Activated CD8-positive, alpha-beta T cell treated with anti-CD3 and anti-CD28 coated beads, Interleukin-2, amount 10 ng/mL, durations not matched to agents 7 days and 5 days (primary cell): ENCODE results near the gene OR5H1. TPM values are rescaled to one million over a fixed set of nuclear protein-coding genes. Genes with fewer than 3 reads are reported as not detected.
"Not testable (repeated sequence)": the region's sequence is repeated elsewhere in the genome, so short reads cannot be mapped to it uniquely, and the experiment has no call there.

Experiments
- ATAC-seq: fragments of 150-1000 bp; cut with Tn5 transposase; one replicate; pipeline ENCODE4 v1.10.0; 2021; ENCODE audit warnings: moderate library complexity
- CTCF ChIA-PET: fragments of 350-600 bp; sonication (Branson Sonifier 250); formaldehyde crosslinking; loops from one replicate; lab custom pipeline; 2021; ENCODE audit warnings: antibody characterized with exemption; lab: Charles Lee
- POLR2A ChIA-PET: fragments of 350-600 bp; sonication (Branson Sonifier 250); formaldehyde crosslinking; loops from one replicate; lab custom pipeline; 2021; ENCODE audit warnings: antibody characterized with exemption; lab: Charles Lee
- DNase-seq: peaks from one replicate; pipeline ENCODE4 v3.0.0-alpha.2; 2020
- H3K27ac Mint-ChIP-seq: one replicate; pipeline ENCODE4 v1.8.0; 2021; ENCODE audit warnings: mild to moderate bottlenecking, mixed read lengths
- H3K27me3 Mint-ChIP-seq: one replicate; pipeline ENCODE4 v1.8.0; 2021; ENCODE audit warnings: low read depth, mixed read lengths
- H3K36me3 Mint-ChIP-seq: one replicate; pipeline ENCODE4 v1.8.0; 2021; ENCODE audit warnings: low read depth, mixed read lengths
- H3K4me1 Mint-ChIP-seq: one replicate; pipeline ENCODE4 v1.8.0; 2021; ENCODE audit warnings: low read depth, mixed read lengths
- H3K4me3 Mint-ChIP-seq: one replicate; pipeline ENCODE4 v1.8.0; 2021; ENCODE audit warnings: mild to moderate bottlenecking, mixed read lengths
- H3K9me3 Mint-ChIP-seq: one replicate; pipeline ENCODE4 v1.8.0; 2022; ENCODE audit warnings: mixed read lengths; ENCODE audit not compliant: insufficient read depth
- total RNA-seq, 2 experiments: library from RNA; stranded (reverse); gene quantifications; one replicate each; pipeline ENCODE4 v1.2.3, GENCODE V29; 2021

The OR5H1 gene
- total RNA-seq, 2 experiments from 2014 or later: not detected

DNA sequence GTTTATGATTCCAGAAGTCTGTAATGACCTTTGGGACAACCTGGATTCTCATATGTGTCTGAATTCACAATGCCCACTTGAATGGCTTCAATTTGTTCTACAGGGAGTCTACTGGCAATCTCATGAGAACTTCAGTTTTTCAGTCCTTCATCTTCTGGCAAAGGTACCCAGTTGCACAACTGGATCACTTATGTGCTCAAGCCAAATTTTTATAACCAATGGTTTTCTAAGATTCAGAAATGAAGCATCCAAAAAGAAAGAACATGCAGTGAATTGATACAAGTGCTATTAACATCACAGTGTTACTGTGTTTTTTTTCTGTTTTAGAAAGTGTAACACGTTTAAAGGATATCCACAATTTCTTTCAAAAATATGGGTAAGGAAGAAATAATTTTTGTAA lies 16.7 kb downstream of the OR5H1 start, which contains the start of gene OR5H14:
Gene OR5H14, plus strand, starts transcription at position 301 of the 400 bp plus-strand sequence. CDS start 1,907 bp downstream, outside the sequence.
- no peaks in the 10 kb centered on the region for H3K36me3 Mint-ChIP-seq
- POLR2A ChIA-PET: no interaction called here
- DNase-seq (no peak), ATAC-seq (no peak)
- no peaks in the 10 kb centered on the region for H3K4me1 Mint-ChIP-seq
- H3K27me3 Mint-ChIP-seq: no peaks in the 10 kb centered on the region
- no peak within 1 kb of the TSS for H3K4me3 Mint-ChIP-seq
- CTCF ChIA-PET: no interaction called here
- no peak within 1 kb of the TSS for H3K27ac Mint-ChIP-seq
- H3K9me3 Mint-ChIP-seq: no peaks in the 10 kb centered on the region

DNA sequence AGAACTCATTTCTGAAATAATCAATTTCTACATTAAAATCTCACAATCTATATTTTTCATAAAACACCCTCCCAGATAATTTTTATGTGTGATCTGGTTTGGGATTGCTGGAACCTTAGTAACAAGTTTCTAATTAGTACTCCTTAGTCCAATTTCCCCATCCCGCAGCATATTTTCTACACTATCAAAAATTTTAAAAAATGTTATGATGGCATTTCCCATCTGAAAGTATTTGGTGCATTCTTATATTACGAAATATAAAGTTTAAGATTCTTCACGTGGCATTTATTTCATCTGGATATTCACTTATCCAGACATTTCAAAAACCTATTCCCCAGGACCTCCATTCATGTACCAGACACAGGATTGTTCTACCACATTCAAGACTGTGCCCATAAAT lies 18.2 kb downstream of the OR5H1 start:
- H3K4me3 Mint-ChIP-seq: no peak overlapping the region
- no peaks in the 10 kb centered on the region for H3K9me3 Mint-ChIP-seq
- ChIA-PET CTCF (no interaction called here), POLR2A (no interaction called here)
- ATAC-seq (no peak), DNase-seq (no peak)
- H3K27me3 Mint-ChIP-seq: no peaks in the 10 kb centered on the region
- no peaks in the 10 kb centered on the region for H3K36me3 Mint-ChIP-seq
- no peaks in the 10 kb centered on the region for H3K4me1 Mint-ChIP-seq
- H3K27ac Mint-ChIP-seq: no peak overlapping the region

DNA sequence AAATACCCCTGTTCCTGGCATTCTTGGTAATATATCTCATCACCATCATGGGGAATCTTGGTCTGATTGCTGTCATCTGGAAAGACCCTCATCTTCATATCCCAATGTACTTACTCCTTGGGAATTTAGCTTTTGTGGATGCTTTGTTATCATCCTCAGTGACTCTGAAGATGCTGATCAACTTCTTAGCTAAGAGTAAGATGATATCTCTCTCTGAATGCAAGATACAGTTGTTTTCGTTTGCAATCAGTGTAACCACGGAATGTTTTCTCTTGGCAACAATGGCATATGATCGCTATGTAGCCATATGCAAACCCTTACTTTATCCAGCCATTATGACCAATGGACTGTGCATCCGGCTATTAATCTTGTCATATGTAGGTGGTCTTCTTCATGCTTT lies 18.9 kb downstream of the OR5H1 start:
- H3K9me3 Mint-ChIP-seq, H3K4me1 Mint-ChIP-seq, H3K27me3 Mint-ChIP-seq, POLR2A ChIA-PET, H3K27ac Mint-ChIP-seq, H3K4me3 Mint-ChIP-seq, H3K36me3 Mint-ChIP-seq, DNase-seq, CTCF ChIA-PET, ATAC-seq: not testable (repeated sequence)

DNA sequence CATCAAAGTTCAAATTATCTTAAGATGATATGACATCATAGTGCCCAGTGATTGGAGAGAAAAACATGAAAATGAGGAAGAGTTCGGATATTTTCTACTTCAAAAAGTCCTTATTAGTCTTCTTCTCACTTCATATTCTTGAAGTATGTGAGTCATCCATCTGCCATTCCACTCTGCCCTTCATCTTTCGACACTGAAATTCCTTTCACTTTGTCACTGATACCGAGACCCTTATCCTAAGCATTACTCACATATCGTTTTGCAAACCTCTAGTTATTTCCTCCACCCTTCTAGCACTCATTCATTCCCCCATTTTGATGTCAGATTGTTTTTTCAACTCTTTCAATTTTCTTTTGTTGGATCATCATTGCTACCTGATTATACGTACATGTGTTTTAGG lies 20.7 kb downstream of the OR5H1 start:
- no peaks in the 10 kb centered on the region for H3K4me1 Mint-ChIP-seq
- H3K27me3 Mint-ChIP-seq: no peaks in the 10 kb centered on the region
- H3K9me3 Mint-ChIP-seq: no peaks in the 10 kb centered on the region
- ChIA-PET CTCF (no interaction called here), POLR2A (no interaction called here)
- no peak overlapping the region for H3K27ac Mint-ChIP-seq
- DNase-seq (no peak), ATAC-seq (no peak)
- no peak overlapping the region for H3K4me3 Mint-ChIP-seq
- H3K36me3 Mint-ChIP-seq: no peaks in the 10 kb centered on the region

DNA sequence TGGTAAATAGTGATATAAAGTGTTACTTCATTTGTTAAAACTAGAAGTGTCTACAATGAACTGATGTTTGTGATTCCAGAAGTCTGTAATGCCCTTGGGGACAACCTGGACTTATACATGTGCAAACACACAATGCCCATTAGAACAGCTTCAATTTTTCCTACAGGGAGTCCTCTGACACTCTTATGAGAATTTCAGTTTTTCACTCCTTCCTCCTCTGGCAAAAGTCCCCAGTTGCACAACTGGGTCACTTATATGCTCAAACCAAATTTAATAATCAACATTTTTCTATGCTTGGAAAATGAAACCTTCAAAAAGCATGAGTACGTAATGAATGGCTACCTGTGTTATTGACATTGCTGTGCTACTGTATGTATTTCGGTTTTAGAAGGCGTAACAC lies 35.9 kb downstream of the OR5H1 start, which contains the start of gene OR5H15:
Gene OR5H15, plus strand, starts transcription at position 301 of the 400 bp plus-strand sequence. CDS start 2,004 bp downstream, outside the sequence.
- Mint-ChIP-seq H3K27me3 (no peaks in the 10 kb centered on the region), H3K36me3 (no peaks in the 10 kb centered on the region)

DNA sequence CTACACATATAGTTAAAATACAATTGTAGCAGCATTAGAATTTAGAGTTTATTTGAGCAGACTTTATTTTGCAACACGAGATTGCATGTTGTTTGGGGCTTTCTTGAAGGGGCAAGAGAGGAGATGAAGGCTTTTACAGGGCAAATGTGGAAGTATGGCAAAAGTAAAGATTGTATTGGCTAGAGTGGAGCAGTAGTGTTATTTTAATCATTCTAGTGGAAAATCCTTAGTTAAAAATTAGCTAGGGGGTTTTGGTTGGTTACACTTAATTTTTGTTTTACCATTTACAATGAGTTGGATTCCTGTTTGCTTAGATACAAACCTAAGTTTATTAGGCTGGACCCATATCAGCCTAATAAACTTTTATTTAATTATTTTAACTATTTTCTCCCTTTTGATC lies 40.5 kb downstream of the OR5H1 start:
- ChIA-PET POLR2A (no interaction called here), CTCF (no interaction called here)
- no peak overlapping the region for H3K27ac Mint-ChIP-seq
- H3K4me3 Mint-ChIP-seq: no peak overlapping the region
- no peak for ATAC-seq
- no peaks in the 10 kb centered on the region for H3K9me3 Mint-ChIP-seq
- no peaks in the 10 kb centered on the region for H3K4me1 Mint-ChIP-seq
- DNase-seq: no peak
- no peaks in the 10 kb centered on the region for H3K36me3 Mint-ChIP-seq
- no peaks in the 10 kb centered on the region for H3K27me3 Mint-ChIP-seq

More for the DNA sequence above, 35.9 kb downstream of the OR5H1 start, which contains the start of gene OR5H15:
- ATAC-seq (no peak), DNase-seq (no peak)
- Mint-ChIP-seq H3K4me1 (no peaks in the 10 kb centered on the region), H3K9me3 (no peaks in the 10 kb centered on the region), H3K27ac (no peak within 1 kb of the TSS), H3K4me3 (no peak within 1 kb of the TSS)
- ChIA-PET CTCF (no interaction called here), POLR2A (no interaction called here)

DNA sequence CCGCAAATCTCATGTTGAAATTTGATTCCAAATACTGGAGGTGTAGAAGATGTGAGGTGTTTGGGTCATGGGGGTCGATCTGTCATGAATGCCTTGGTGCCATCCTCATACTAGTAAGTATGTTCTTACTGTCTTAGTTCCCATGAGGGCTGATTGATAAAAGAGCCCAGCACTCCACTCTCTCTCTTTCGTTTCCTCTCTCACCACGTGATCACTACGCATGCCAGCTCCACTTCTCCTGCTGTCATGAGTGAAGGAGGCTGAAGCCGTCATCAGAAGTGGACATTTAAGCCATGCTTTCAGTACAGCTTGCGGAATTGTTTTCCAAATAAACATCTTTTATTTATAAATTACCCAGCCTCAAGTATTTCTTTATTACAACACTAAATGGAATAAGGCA lies 42.1 kb downstream of the OR5H1 start:
- no peaks in the 10 kb centered on the region for H3K4me1 Mint-ChIP-seq
- ChIA-PET CTCF (no interaction called here), POLR2A (no interaction called here)
- DNase-seq (no peak), ATAC-seq (no peak)
- no peak overlapping the region for H3K27ac Mint-ChIP-seq
- H3K36me3 Mint-ChIP-seq: no peaks in the 10 kb centered on the region
- no peak overlapping the region for H3K4me3 Mint-ChIP-seq
- no peaks in the 10 kb centered on the region for H3K27me3 Mint-ChIP-seq
- H3K9me3 Mint-ChIP-seq: no peaks in the 10 kb centered on the region

DNA sequence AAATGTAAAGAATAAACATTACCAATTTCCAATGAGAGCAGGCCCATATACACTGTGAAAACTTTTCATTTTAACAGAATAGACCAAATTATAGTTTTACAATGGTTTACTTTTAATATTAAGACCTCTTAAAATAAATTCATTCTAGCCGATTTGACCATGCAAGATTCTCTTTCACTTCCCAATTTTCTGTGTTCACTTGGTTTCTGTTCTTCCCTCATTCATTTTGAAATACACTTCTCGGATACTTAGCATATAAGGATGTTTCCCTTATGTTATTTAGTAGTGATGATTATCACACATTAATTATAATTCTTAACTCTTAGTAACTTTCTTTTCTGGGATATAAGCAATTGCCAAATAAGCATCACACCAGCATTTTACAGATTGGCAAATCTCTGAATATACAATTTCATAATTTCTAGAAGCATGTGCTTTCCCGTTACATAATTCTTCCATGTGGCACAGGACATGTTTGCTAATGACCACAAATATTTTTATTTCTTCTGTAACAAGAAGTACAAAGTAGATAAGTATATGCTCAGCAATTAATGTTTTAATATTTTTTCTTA lies 49.9 kb downstream of the OR5H1 start:
- POLR2A ChIA-PET: no interaction called here
- H3K9me3 Mint-ChIP-seq: no peaks in the 10 kb centered on the region
- H3K36me3 Mint-ChIP-seq: no peaks in the 10 kb centered on the region
- CTCF ChIA-PET: no interaction called here
- no peak overlapping the region for H3K4me3 Mint-ChIP-seq
- H3K27me3 Mint-ChIP-seq: no peaks in the 10 kb centered on the region
- no peak for DNase-seq
- no peak for ATAC-seq
- no peaks in the 10 kb centered on the region for H3K4me1 Mint-ChIP-seq
- H3K27ac Mint-ChIP-seq: no peak overlapping the region

DNA sequence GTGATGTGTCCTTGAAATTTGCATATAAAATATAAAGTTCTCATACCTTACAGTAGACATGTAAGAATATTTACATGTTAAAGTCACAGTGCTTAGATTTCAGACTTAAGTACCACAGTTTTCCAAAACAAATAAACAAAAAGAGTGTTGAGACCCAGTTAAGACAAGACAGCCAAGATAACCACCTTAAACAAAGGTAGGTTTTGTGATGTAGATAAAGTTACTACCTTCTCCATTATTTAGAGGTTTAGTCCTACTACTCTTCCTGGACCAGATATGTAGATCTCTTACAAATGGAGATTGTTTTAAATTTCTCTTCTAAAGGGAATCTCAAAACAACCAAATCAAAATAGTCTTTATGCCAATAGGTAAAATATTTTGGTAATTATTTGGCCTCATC lies 51.7 kb downstream of the OR5H1 start:
- CTCF ChIA-PET: no interaction called here
- Mint-ChIP-seq H3K36me3 (no peaks in the 10 kb centered on the region), H3K27me3 (no peaks in the 10 kb centered on the region), H3K4me3 (no peak overlapping the region), H3K9me3 (no peaks in the 10 kb centered on the region), H3K4me1 (no peaks in the 10 kb centered on the region), H3K27ac (no peak overlapping the region)
- POLR2A ChIA-PET: no interaction called here
- no peak for DNase-seq
- ATAC-seq: no peak

DNA sequence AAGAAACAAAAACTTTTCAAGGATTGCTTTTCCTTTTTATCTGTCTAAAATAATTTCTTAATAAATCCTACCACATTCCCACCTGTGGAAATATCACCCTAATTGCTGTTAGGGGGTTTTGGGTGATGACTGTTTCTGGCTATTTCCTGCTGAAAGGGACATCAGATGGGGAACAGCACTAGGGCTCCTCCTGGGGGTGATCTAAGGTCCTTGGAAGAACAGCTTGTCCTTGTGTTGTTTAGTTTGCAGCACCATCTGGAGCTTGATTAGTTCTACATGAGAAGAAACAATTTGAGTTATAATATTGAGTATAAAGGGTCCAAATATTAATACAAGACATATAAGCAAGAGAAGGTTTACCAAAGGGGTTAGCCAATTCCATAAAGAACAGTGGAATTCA lies 54.7 kb downstream of the OR5H1 start:
- Mint-ChIP-seq H3K4me1 (peaks cover 3% of the 10 kb centered on the region), H3K27ac (no peak overlapping the region), H3K36me3 (no peaks in the 10 kb centered on the region), H3K9me3 (no peaks in the 10 kb centered on the region), H3K27me3 (peaks cover 3% of the 10 kb centered on the region), H3K4me3 (no peak overlapping the region)
- DNase-seq (no peak), ATAC-seq (no peak)
- ChIA-PET CTCF (interaction anchor here (0.6 kb wide), 1 partner anchor 389 kb away, joined by 3 read pairs; no protein-coding TSS in a partner anchor), POLR2A (no interaction called here)

Other genes starting within 250 kb of the OR5H1 start
- gene RIOX2, start 158.3 kb upstream of the OR5H1 start, total RNA-seq: 10 to 100 TPM; 25.0 to 27.9 TPM
- gene GABRR3, start 95.4 kb upstream of the OR5H1 start, total RNA-seq: not detected
- not detected for gene OR5AC2, start 43.5 kb upstream of the OR5H1 start, total RNA-seq
- gene OR5H14, start 16.8 kb downstream of the OR5H1 start, total RNA-seq: not detected
- not detected for gene OR5H15, start 36.0 kb downstream of the OR5H1 start, total RNA-seq
- gene OR5H6, start 133.5 kb downstream of the OR5H1 start, total RNA-seq: not detected
- gene OR5H2, start 151.8 kb downstream of the OR5H1 start, total RNA-seq: not detected
- not detected for gene OR5K4, start 223.1 kb downstream of the OR5H1 start, total RNA-seq